ENCODE measurements around the gene TRIO. TPM values are rescaled to one million over a fixed set of nuclear protein-coding genes. Genes with fewer than 3 reads are reported as not detected.

Gene TRIO
- total RNA-seq, 1 experiment from 2014 or later, result 136 TPM

DNA sequence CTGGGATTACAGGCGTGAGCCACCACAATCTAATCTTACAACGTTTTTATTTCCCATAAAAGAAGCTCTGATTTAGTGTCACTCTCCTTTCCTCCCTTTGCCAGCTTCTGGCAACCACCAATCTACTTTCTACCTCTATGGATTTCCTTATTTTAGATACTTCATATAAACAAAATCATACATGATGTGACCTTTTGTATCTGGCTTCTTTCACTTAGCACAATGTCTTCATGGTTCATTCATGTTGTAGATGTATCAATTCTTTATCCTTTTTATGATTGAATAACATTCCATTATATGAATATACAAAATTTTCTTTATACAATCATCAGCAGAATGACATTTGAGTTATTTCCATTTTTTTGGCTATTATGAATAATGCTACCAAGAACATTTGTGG is 9.7 kb upstream of the TRIO start:
- Mint-ChIP-seq H3K27ac (ENCODE audit: low read depth, unreplicated experiment) (no peak overlapping the region), H3K9me3 (ENCODE audit: unreplicated experiment) (no peaks in the 10 kb centered on the region), H3K4me3 (ENCODE audit: unreplicated experiment) (no peak overlapping the region), H3K4me1 (ENCODE audit: insufficient read depth, unreplicated experiment) (no peaks in the 10 kb centered on the region), H3K27me3 (ENCODE audit: insufficient read depth, unreplicated experiment) (peaks cover 11% of the 10 kb centered on the region), H3K36me3 (ENCODE audit: insufficient read depth, unreplicated experiment) (no peaks in the 10 kb centered on the region)
- intact Hi-C loops (cut with micrococcal nuclease), result no loop called here
- CTCF ChIA-PET, result interaction anchor here (0.7 to 1.9 kb wide), 3 partner anchors 14 to 116 kb away, joined by 3 to 5 read pairs (median 4); no protein-coding TSS in a partner anchor
- POLR2A ChIA-PET, result no interaction called here
- BruUV-seq (replicated peaks), result no TSS peak
- DNase-seq (ENCODE audit: unreplicated experiment), result no peak
- TF ChIP-seq, protein P1, sequence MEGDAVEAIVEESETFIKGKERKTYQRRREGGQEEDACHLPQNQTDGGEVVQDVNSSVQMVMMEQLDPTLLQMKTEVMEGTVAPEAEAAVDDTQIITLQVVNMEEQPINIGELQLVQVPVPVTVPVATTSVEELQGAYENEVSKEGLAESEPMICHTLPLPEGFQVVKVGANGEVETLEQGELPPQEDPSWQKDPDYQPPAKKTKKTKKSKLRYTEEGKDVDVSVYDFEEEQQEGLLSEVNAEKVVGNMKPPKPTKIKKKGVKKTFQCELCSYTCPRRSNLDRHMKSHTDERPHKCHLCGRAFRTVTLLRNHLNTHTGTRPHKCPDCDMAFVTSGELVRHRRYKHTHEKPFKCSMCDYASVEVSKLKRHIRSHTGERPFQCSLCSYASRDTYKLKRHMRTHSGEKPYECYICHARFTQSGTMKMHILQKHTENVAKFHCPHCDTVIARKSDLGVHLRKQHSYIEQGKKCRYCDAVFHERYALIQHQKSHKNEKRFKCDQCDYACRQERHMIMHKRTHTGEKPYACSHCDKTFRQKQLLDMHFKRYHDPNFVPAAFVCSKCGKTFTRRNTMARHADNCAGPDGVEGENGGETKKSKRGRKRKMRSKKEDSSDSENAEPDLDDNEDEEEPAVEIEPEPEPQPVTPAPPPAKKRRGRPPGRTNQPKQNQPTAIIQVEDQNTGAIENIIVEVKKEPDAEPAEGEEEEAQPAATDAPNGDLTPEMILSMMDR (IDR thresholded peaks at IDR 0.05; ENCODE audit: unreplicated experiment), result no peak

- H3K27ac Mint-ChIP-seq (ENCODE audit: low read depth, unreplicated experiment), result no peak overlapping the region
- no peaks in the 10 kb centered on the region for H3K36me3 Mint-ChIP-seq (ENCODE audit: insufficient read depth, unreplicated experiment)
- ChIA-PET CTCF (interaction anchor here (0.7 kb wide), 2 partner anchors 116 to 170 kb away, joined by 3 read pairs; no protein-coding TSS in a partner anchor), POLR2A (interaction anchor here (1.2 kb wide), 1 partner anchor 11 kb away, joined by 3 read pairs; no protein-coding TSS in a partner anchor)
- no peak overlapping the region for H3K4me3 Mint-ChIP-seq (ENCODE audit: unreplicated experiment)
- no peaks in the 10 kb centered on the region for H3K9me3 Mint-ChIP-seq (ENCODE audit: unreplicated experiment)
- H3K4me1 Mint-ChIP-seq (ENCODE audit: insufficient read depth, unreplicated experiment), result no peaks in the 10 kb centered on the region
- intact Hi-C loops (cut with micrococcal nuclease), result no loop called here
- no TSS peak for BruUV-seq (replicated peaks)
- H3K27me3 Mint-ChIP-seq (ENCODE audit: insufficient read depth, unreplicated experiment), result peaks cover 18% of the 10 kb centered on the region
- no peak for DNase-seq (ENCODE audit: unreplicated experiment)
- TF ChIP-seq, protein P1 (IDR thresholded peaks at IDR 0.05; ENCODE audit: unreplicated experiment), result no peak
Observed at GRCh38 chr5:14134083-14134482, 9.1 kb upstream of the TRIO start.

DNA sequence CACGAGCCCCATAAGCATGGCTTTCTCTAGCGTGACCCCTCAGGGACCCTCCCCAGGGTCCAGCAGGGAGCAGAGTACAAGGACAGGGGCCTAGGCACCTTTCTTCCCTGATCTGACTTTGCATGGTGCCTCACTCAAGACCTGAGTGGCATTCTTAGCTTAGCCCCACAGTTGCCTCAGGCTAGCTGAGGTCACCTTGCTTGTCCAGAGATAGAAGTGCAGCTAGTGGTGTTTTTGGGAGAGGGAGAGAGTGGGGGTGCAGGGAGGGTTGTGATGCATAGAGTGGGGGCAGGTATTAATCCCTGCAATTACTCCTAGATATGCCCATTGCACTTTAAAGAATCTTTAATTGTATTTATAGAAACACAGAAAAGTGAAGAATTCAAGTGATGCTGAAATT is 8.4 kb upstream of the TRIO start:
- H3K27me3 Mint-ChIP-seq (ENCODE audit: insufficient read depth, unreplicated experiment), result peaks cover 19% of the 10 kb centered on the region
- ChIA-PET CTCF (interaction anchor here (0.6 to 1.0 kb wide), 3 partner anchors 33 to 135 kb away, joined by 3 to 4 read pairs (median 3); no protein-coding TSS in a partner anchor), POLR2A (interaction anchor here (0.7 to 1.2 kb wide), 2 partner anchors 11 to 1347 kb away, joined by 3 to 4 read pairs; no protein-coding TSS in a partner anchor)
- no TSS peak for BruUV-seq (replicated peaks)
- no peak for DNase-seq (ENCODE audit: unreplicated experiment)
- intact Hi-C loops (cut with micrococcal nuclease), result no loop called here
- H3K4me1 Mint-ChIP-seq (ENCODE audit: insufficient read depth, unreplicated experiment), result peaks cover 4% of the 10 kb centered on the region
- H3K36me3 Mint-ChIP-seq (ENCODE audit: insufficient read depth, unreplicated experiment), result no peaks in the 10 kb centered on the region
- TF ChIP-seq, protein P1 (IDR thresholded peaks at IDR 0.05; ENCODE audit: unreplicated experiment), result no peak
- no peak overlapping the region for H3K27ac Mint-ChIP-seq (ENCODE audit: low read depth, unreplicated experiment)
- no peak overlapping the region for H3K4me3 Mint-ChIP-seq (ENCODE audit: unreplicated experiment)
- no peaks in the 10 kb centered on the region for H3K9me3 Mint-ChIP-seq (ENCODE audit: unreplicated experiment)

GRCh38 chr5:14135621-14136020 is 7.5 kb upstream of the TRIO start:
- no TSS peak for BruUV-seq (replicated peaks)
- ChIA-PET CTCF (interaction anchor here (0.6 to 1.0 kb wide), 3 partner anchors 54 to 134 kb away, joined by 3 to 6 read pairs (median 3); no protein-coding TSS in a partner anchor), POLR2A (interaction anchor here (1.2 kb wide), 1 partner anchor 10 kb away, joined by 3 read pairs; no protein-coding TSS in a partner anchor)
- Mint-ChIP-seq H3K36me3 (ENCODE audit: insufficient read depth, unreplicated experiment) (no peaks in the 10 kb centered on the region), H3K27me3 (ENCODE audit: insufficient read depth, unreplicated experiment) (peaks cover 19% of the 10 kb centered on the region), H3K4me1 (ENCODE audit: insufficient read depth, unreplicated experiment) (peaks cover 4% of the 10 kb centered on the region), H3K4me3 (ENCODE audit: unreplicated experiment) (no peak overlapping the region), H3K27ac (ENCODE audit: low read depth, unreplicated experiment) (no peak overlapping the region), H3K9me3 (ENCODE audit: unreplicated experiment) (no peaks in the 10 kb centered on the region)
- no peak for DNase-seq (ENCODE audit: unreplicated experiment)
- TF ChIP-seq, protein P1 (IDR thresholded peaks at IDR 0.05; ENCODE audit: unreplicated experiment), result no peak
- intact Hi-C loops (cut with micrococcal nuclease), result no loop called here

All from MCF 10A (cell line).